GM18870 (cell line): Measurements from ENCODE around the gene CABS1.
A peak's percentile ranks its signal among the peaks of the same experiment; 100 is the strongest.

Source experiments
- ATAC-seq: cut with Tn5 transposase; IDR thresholded peaks from one replicate; pipeline ENCODE4 v1.9.1; 2021; ENCODE audit warnings: moderate library complexity; ENCODE audit not compliant: unreplicated experiment

Gene CABS1

GRCh38 chr4:70334681-70335080, at the start of gene CABS1:
Gene CABS1 (plus strand): TSS chr4:70334981. CDS start chr4:70335040, 59 bp downstream.
- no peak for ATAC-seq

- ATAC-seq: no peak
Observed at GRCh38 chr4:70288651-70289050, 46.1 kb upstream of the CABS1 start.

- ATAC-seq: no peak
Observed at GRCh38 chr4:70291341-70291740, 43.4 kb upstream of the CABS1 start.

- no peak for ATAC-seq
Observed at GRCh38 chr4:70297576-70297975, 37.2 kb upstream of the CABS1 start.

GRCh38 chr4:70298051-70298450, 36.7 kb upstream of the CABS1 start:
- no peak for ATAC-seq

- ATAC-seq: no peak
Observed at GRCh38 chr4:70299643-70300042, 35.1 kb upstream of the CABS1 start.

- no peak for ATAC-seq
Observed at GRCh38 chr4:70300215-70300614, 34.6 kb upstream of the CABS1 start.

GRCh38 chr4:70303090-70303489, 31.7 kb upstream of the CABS1 start:
- no peak for ATAC-seq

GRCh38 chr4:70305601-70306000, 29.2 kb upstream of the CABS1 start:
- ATAC-seq: no peak

GRCh38 chr4:70306076-70306475, 28.7 kb upstream of the CABS1 start:
- ATAC-seq: no peak

GRCh38 chr4:70313736-70314135, 21.0 kb upstream of the CABS1 start:
- no peak for ATAC-seq

- ATAC-seq: peak; percentile 67
Observed at GRCh38 chr4:70315928-70316327, 18.9 kb upstream of the CABS1 start.

GRCh38 chr4:70326052-70326451, 8.7 kb upstream of the CABS1 start:
- no peak for ATAC-seq

- ATAC-seq: no peak
Observed at GRCh38 chr4:70336043-70336442, 1.3 kb downstream of the CABS1 start.

GRCh38 chr4:70337886-70338420, 3.2 kb downstream of the CABS1 start:
- no peak for ATAC-seq

- no peak for ATAC-seq
Observed at GRCh38 chr4:70356185-70356584, 21.4 kb downstream of the CABS1 start.

- ATAC-seq: no peak
Observed at GRCh38 chr4:70359115-70359661, 24.4 kb downstream of the CABS1 start.

- ATAC-seq: no peak
Observed at GRCh38 chr4:70360460-70360859, 25.7 kb downstream of the CABS1 start, which contains the start of gene SMR3A. Gene SMR3A (plus strand): TSS chr4:70360760. CDS start chr4:70362116, 1,356 bp downstream.

GRCh38 chr4:70364002-70364401, 29.2 kb downstream of the CABS1 start:
- no peak for ATAC-seq

GRCh38 chr4:70365479-70365878, 30.7 kb downstream of the CABS1 start:
- ATAC-seq: peak; percentile 38

- no peak for ATAC-seq
Observed at GRCh38 chr4:70367813-70368212, 33.0 kb downstream of the CABS1 start.

GRCh38 chr4:70371987-70372386, 37.2 kb downstream of the CABS1 start:
- ATAC-seq: no peak

GRCh38 chr4:70372760-70373159, 38.0 kb downstream of the CABS1 start:
- ATAC-seq: no peak
